ENCODE measurements around the gene ADAMTSL4. TPM values are rescaled to one million over a fixed set of nuclear protein-coding genes. Genes with fewer than 3 reads are reported as not detected.
A peak's percentile ranks its signal among the peaks of the same experiment; 100 is the strongest.

The ADAMTSL4 gene
- total and polyA plus RNA-seq, 9 of the 15 experiments (the other 6 are each of a cell fraction or from before 2014, with no cell fraction given), result 12.7 to 212 (median 35.6) TPM

GRCh38 chr1:150552911-150553289 lies 3.7 kb downstream of the ADAMTSL4 start:
- peaks cover 60% of the 10 kb centered on the region for H3K36me3 ChIP-seq (ENCODE audit: control insufficient read depth, insufficient read depth, low read length)
- H4K20me1 ChIP-seq (replicated peaks; ENCODE audit: control insufficient read depth, insufficient read depth, low read length), result peaks cover 9% of the 10 kb centered on the region
- peak overlapping the region in 1 of 2 experiments; percentile 84 for H3K9ac ChIP-seq (ENCODE audit: insufficient read depth in 1 of 2, low read depth in 2 of 2, low read length in 2 of 2)
- H3K4me2 ChIP-seq (ENCODE audit: insufficient read depth, low read length), result peak overlapping the region; percentile 95
- no peaks in the 10 kb centered on the region for H3K9me1 ChIP-seq (ENCODE audit: control insufficient read depth, insufficient read depth, low read length)
- H3K79me2 ChIP-seq (ENCODE audit: control insufficient read depth, insufficient read depth, low read length), result peaks cover 81% of the 10 kb centered on the region
- H3K9me3 ChIP-seq (replicated peaks; ENCODE audit: control insufficient read depth, insufficient read depth, low read depth, low read length), result no peaks in the 10 kb centered on the region
- CTCF ChIA-PET (ENCODE audit: low intra/inter-chr PET ratio), result no interaction called here
- TF ChIP-seq ZNF174 (CRISPR knock-in tag; IDR thresholded peaks at IDR 0.05), result no peak
- TF ChIP-seq CHD1 (IDR thresholded peaks at IDR 0.05; ENCODE audit: low read length), result no peak
- no peak for TF ChIP-seq EHMT2 (IDR thresholded peaks at IDR 0.05)
- no peak for TF ChIP-seq ARID1B (IDR thresholded peaks at IDR 0.05)
- TF ChIP-seq LCOR (CRISPR knock-in tag; IDR thresholded peaks at IDR 0.05), result no peak
- TF ChIP-seq ZNF124 (CRISPR knock-in tag; IDR thresholded peaks at IDR 0.05), result no peak
- TF ChIP-seq KAT2B (IDR thresholded peaks at IDR 0.05; ENCODE audit: low read depth, low read length), result no peak
- peak in 1 of 2 experiments; percentile 45; a peak in 1 of 4 replicates for TF ChIP-seq FOXA3 (CRISPR knock-in tag; conservative IDR thresholded peaks at IDR 0.05 in 1 of 2, IDR thresholded peaks at IDR 0.05 in 1 of 2)
- TF ChIP-seq RCOR1 (IDR thresholded peaks at IDR 0.05; ENCODE audit: borderline replicate concordance in 1 of 2, low read depth in 2 of 2, low read length in 2 of 2), result no peak
- no peak overlapping the region for H3K4me3 ChIP-seq
- WGBS (ENCODE audit: insufficient coverage, low coverage, missing lambda C conversion rate), result 70% methylated on average over 9 of the region's 12 CpGs
- FAIRE-seq (no peak), DNase-seq (ENCODE audit: extremely low read depth in 1 of 4, low spot score in 3 of 4) (no peak), ATAC-seq (no peak)
- POLR2A ChIA-PET, result interaction anchor here (1.0 to 2.7 kb wide), 5 partner anchors 7 to 221 kb away, joined by 3 to 21 read pairs (median 10); no protein-coding TSS in a partner anchor
- H3K4me1 ChIP-seq (replicated peaks in 1 of 2; ENCODE audit: control insufficient read depth in 2 of 2, insufficient read depth in 2 of 2, low read length in 2 of 2), result peaks cover 28 to 81% of the 10 kb centered on the region in 2 experiments
- H3K27me3 ChIP-seq (ENCODE audit: control insufficient read depth in 2 of 2, insufficient read depth in 2 of 2, low read length in 2 of 2), result no peaks in the 10 kb centered on the region
- intact Hi-C loops (cut with micrococcal nuclease) (loop anchor here (2.0 kb wide), 1 partner anchor 20 kb away; no protein-coding TSS in a partner anchor), in situ Hi-C loops (cut with MboI) (no loop called here)
- BruUV-seq (replicated peaks), result no TSS peak
- H2AFZ ChIP-seq (ENCODE audit: low read depth, low read length), result no peak overlapping the region
- peak overlapping the region; percentile 77 for H3K27ac ChIP-seq (ENCODE audit: extremely low read depth, low read depth, low read length)

Measured in K562 (cell line).